H1 (cell line): ENCODE data around the gene MAFG. TPM values are rescaled to one million over a fixed set of nuclear protein-coding genes. Genes with fewer than 3 reads are reported as not detected.

Source experiments
- PHF8 ChIP-seq: fragments of 200-600 bp; sonication (generic); conservative IDR thresholded peaks from 2 replicates; pipeline ENCODE4 v1.7.1; 2012; ENCODE audit warnings: low read depth, mild to moderate bottlenecking, inconsistent platforms, low read length, moderate library complexity
- polyA plus RNA-seq, 7 experiments: library from polyadenylated mRNA; depleted of rRNA in 3 of 7; stranded (reverse) in 5 of 7; unstranded in 2 of 7; fragments of >200 nt in 5 of 7; fragments of 200-250 nt in 2 of 7; gene quantifications; 1 replicate in 5 of 7; 2 replicates in 1 of 7; 4 replicates in 1 of 7; pipeline versions ENCODE4 v1.2.1 to v1.2.3, GENCODE V29; 2011 to 2013; ENCODE audit warnings: missing spikeins in 2 of 7, mixed read lengths in 2 of 7
- total RNA-seq: library from RNA; stranded (reverse); fragmentation: NEBNext Ultra II Directional; extraction: Animal tissue kit (Norgen Biotek cat#: 25700); gene quantifications from 2 replicates; pipeline ENCODE4 v1.2.1, GENCODE V29; 2021

MAFG gene
- total and polyA plus RNA-seq, 2 of the 8 experiments (the other 6 are each of a cell fraction or from before 2014, with no cell fraction given), result 25.5 to 26.9 TPM

DNA sequence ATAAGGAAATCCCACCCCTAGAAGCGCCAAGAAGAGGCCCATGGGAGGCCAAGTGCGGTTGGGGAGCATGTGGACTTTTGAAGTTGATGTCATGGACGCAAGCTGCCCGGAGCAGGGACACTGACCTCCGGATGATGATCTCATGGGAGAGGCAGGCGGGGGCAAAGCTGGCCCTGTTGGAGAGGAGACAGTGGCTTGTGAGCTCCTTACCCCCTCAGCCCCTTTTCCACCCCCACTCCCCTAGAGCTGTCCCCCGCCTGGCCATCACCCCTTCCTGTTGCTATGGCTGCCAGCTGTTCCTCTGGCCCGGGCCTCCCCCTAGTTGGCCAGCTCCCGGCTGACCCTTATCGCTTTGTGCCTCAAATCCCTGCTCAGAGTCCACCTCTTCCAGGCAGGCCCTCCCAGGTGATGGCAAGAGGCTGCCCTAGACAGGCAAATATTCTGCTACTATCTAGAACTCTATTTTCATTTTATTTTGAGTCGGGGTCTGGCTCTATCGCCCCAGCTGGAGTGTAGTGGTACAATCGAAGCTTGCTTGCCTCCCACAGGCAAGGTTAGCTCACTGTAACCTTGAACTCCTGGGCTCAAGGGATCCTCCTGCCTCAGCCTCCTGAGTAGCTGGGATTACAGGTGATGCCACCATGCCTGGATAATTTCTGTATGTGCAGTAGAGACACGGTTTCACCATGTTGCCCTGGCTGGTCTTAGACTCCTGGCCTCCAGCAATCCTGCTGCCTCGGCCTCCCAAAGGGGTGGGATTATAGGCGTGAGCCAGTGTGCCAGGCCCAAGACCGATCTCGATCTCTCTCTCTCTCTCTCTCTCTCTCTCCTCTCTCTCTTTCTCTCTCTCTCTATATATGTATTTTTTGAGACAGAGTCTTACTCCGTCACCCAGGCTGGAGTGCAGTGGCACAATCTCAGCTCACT is 26.9 kb upstream of the MAFG start (continued):
- no peak for TF ChIP-seq PHF8
